HCT116 (cell line): Measurements from ENCODE around the gene RRH. TPM values are rescaled to one million over a fixed set of nuclear protein-coding genes. Genes with fewer than 3 reads are reported as not detected.
"Not testable (repeated sequence)": the region's sequence is repeated elsewhere in the genome, so short reads cannot be mapped to it uniquely, and the experiment has no call there.

Experiments used
- ATAC-seq: fragments of 200-7000 bp; cut with Tn5 transposase; 2 replicates; pipeline ENCODE4 v1.9.1; 2020; ENCODE audit warnings: mild to moderate bottlenecking, moderate library complexity
- BruUV-seq: library from RNA; stranded (reverse); fragments of 400-500 nt; replicated peaks from 2 replicates; lab custom pipeline; 2021; lab: Mats Ljungman, UMichigan
- CTCF ChIA-PET: fragments of 300-600 bp; sonication (Branson Sonifier 250); formaldehyde crosslinking; loops from one replicate; lab custom pipeline; 2021; ENCODE audit warnings: antibody characterized with exemption; lab: Charles Lee
- POLR2A ChIA-PET: fragments of 300-600, 350-600 bp; sonication (Branson Sonifier 250); formaldehyde crosslinking; loops from one replicate; lab custom pipeline; 2021; ENCODE audit warnings: antibody characterized with exemption; lab: Charles Lee
- RAD21 ChIA-PET, 2 experiments: fragments of 300-600 bp; sonication (Branson Sonifier 250); formaldehyde crosslinking; loops; one replicate each; lab custom pipeline; 2023; ENCODE audit warnings: low total read pairs in 2 of 2; ENCODE audit not compliant: uncharacterized antibody in 2 of 2, unreplicated experiment in 2 of 2, low non-redundant PET in 1 of 2; lab: Charles Lee
- DNase-seq: peaks from one replicate; pipeline ENCODE4 v3.0.0-alpha.2; 2010; ENCODE audit warnings: low read depth, low spot score
- H2AFZ ChIP-seq: fragments of 200-600 bp; shearing (Covaris generic), sonication (generic); 2 replicates; pipeline ENCODE4 v1.6.1; 2017; ENCODE audit warnings: low read depth, mixed run types, mixed read lengths, antibody characterized with exemption, low read length; ENCODE audit not compliant: poor library complexity, severe bottlenecking
- H3K27ac ChIP-seq: 2 replicates; pipeline ENCODE4 v1.5.1; 2012; ENCODE audit warnings: low read depth, low read length
- H3K27me3 ChIP-seq: fragments of 200-600 bp; sonication (generic); 2 replicates; pipeline ENCODE4 v1.6.1; 2016; ENCODE audit warnings: mixed run types, low read length, mixed read lengths; ENCODE audit not compliant: insufficient read depth
- H3K36me3 ChIP-seq, 2 experiments: fragments of 200-500 bp in 1 of 2; fragments of 200-600 bp in 1 of 2; sonication (Bioruptor generic) in 1 of 2; sonication (generic) in 1 of 2; 2 replicates each; pipeline versions ENCODE4 v1.5.1 to v1.6.1; 2014 to 2016; ENCODE audit warnings: low read length in 2 of 2, inconsistent platforms in 1 of 2, mixed read lengths in 1 of 2, mixed run types in 1 of 2; ENCODE audit not compliant: insufficient read depth in 2 of 2, control insufficient read depth in 1 of 2
- H3K4me1 ChIP-seq, 2 experiments: fragments of 200-600 bp in 1 of 2; sonication (generic) in 1 of 2; 2 replicates each; pipeline versions ENCODE4 v1.5.1 to v1.6.1; 2012 to 2017; ENCODE audit warnings: low read length in 2 of 2, inconsistent platforms in 1 of 2, mild to moderate bottlenecking in 1 of 2, mixed read lengths in 1 of 2, mixed run types in 1 of 2, moderate library complexity in 1 of 2; ENCODE audit not compliant: insufficient read depth in 2 of 2, control insufficient read depth in 1 of 2
- H3K4me2 ChIP-seq: fragments of 200-600 bp; sonication (generic); 2 replicates; pipeline ENCODE4 v1.6.1; 2017; ENCODE audit warnings: mixed run types, low read length, mixed read lengths
- H3K4me3 ChIP-seq, 2 experiments: fragments of 200-600 bp in 1 of 2; sonication (generic) in 1 of 2; replicated peaks in 1 of 2; 2 replicates each; pipeline ENCODE4 v1.5.1; 2011 to 2016; ENCODE audit warnings: low read length in 2 of 2, control low read depth in 1 of 2, low read depth in 1 of 2, mild to moderate bottlenecking in 1 of 2, mixed read lengths in 1 of 2, mixed run types in 1 of 2
- H3K79me2 ChIP-seq: fragments of 200-600 bp; sonication (generic); 2 replicates; pipeline ENCODE4 v1.6.1; 2017; ENCODE audit warnings: mild to moderate bottlenecking, mixed run types, low read length, moderate library complexity, mixed read lengths; ENCODE audit not compliant: insufficient read depth
- H3K9ac ChIP-seq: fragments of 200-600 bp; sonication (generic); 2 replicates; pipeline ENCODE4 v1.6.1; 2016; ENCODE audit warnings: low read length, mixed read lengths
- H3K9me2 ChIP-seq: fragments of 200-600 bp; sonication (generic), shearing (Covaris generic); 2 replicates; pipeline ENCODE4 v1.6.1; 2017; ENCODE audit warnings: mixed run types, mild to moderate bottlenecking, moderate library complexity; ENCODE audit not compliant: insufficient read depth
- H3K9me3 ChIP-seq, 2 experiments: fragments of 200-500 bp in 1 of 2; fragments of 200-600 bp in 1 of 2; sonication (Bioruptor generic) in 1 of 2; sonication (generic) in 1 of 2; 2 replicates each; pipeline ENCODE4 v1.6.1; 2014 to 2017; ENCODE audit warnings: low read length in 2 of 2, mixed read lengths in 2 of 2, inconsistent platforms in 1 of 2, low read depth in 1 of 2, mild to moderate bottlenecking in 1 of 2, mixed run types in 1 of 2, moderate library complexity in 1 of 2; ENCODE audit not compliant: control insufficient read depth in 1 of 2, insufficient read depth in 1 of 2
- H4K20me1 ChIP-seq: fragments of 200-600 bp; sonication (generic), shearing (Covaris generic); 2 replicates; pipeline ENCODE4 v1.6.1; 2017; ENCODE audit warnings: mixed run types, mild to moderate bottlenecking, moderate library complexity; ENCODE audit not compliant: insufficient read depth
- EZH2 ChIP-seq: fragments of 200-600 bp; sonication (generic); IDR thresholded peaks from 2 replicates; pipeline ENCODE4 v1.6.1; 2017; ENCODE audit warnings: antibody characterized with exemption, mixed run types
- EZH2phosphoT487 ChIP-seq: fragments of 200-600 bp; IDR thresholded peaks from 2 replicates; pipeline ENCODE4 v1.6.1; 2018; ENCODE audit warnings: antibody characterized with exemption, borderline replicate concordance
- FOSL1 ChIP-seq: IDR thresholded peaks from 2 replicates; pipeline ENCODE4 v1.6.1; 2012; ENCODE audit warnings: low read depth
- POLR2AphosphoS5 ChIP-seq: IDR thresholded peaks from 2 replicates; pipeline ENCODE4 v1.6.1; 2011; ENCODE audit warnings: mild to moderate bottlenecking, low read depth, low read length, moderate library complexity
- SIN3A ChIP-seq: IDR thresholded peaks from 2 replicates; pipeline ENCODE4 v1.6.1; 2012; ENCODE audit warnings: low read depth
- TCF7L2 ChIP-seq: IDR thresholded peaks from 2 replicates; pipeline ENCODE4 v1.7.0; 2011; ENCODE audit warnings: borderline replicate concordance, inconsistent platforms; ENCODE audit not compliant: insufficient read depth, insufficient read length; ENCODE audit errors: extremely low read depth
- YY1 ChIP-seq: IDR thresholded peaks from 2 replicates; pipeline ENCODE4 v1.6.1; 2011; ENCODE audit warnings: low read length, low read depth, moderate library complexity, mild to moderate bottlenecking; ENCODE audit not compliant: insufficient replicate concordance; ENCODE audit errors: extremely low read depth
- ZNF274 ChIP-seq: fragments of 200-500 bp; sonication (Bioruptor generic); IDR thresholded peaks from 2 replicates; pipeline ENCODE4 v1.6.1; 2014; ENCODE audit warnings: mild to moderate bottlenecking, low read depth, low read length, inconsistent platforms
- intact Hi-C: fragments of 100-400 bp; cut with micrococcal nuclease; formaldehyde crosslinking; loops from 2 replicates; pipeline ENCODE4 v1.10.0; 2022
- total RNA-seq: library from RNA; stranded (reverse); gene quantifications from one replicate; pipeline ENCODE4 v1.2.1, GENCODE V29; 2021; ENCODE audit not compliant: unreplicated experiment
- TF ChIP-seq, protein P1 (sequence below), 3 experiments: fragments of 200-600 bp in 1 of 3; sonication (generic) in 1 of 3; IDR thresholded peaks in 2 of 3; conservative IDR thresholded peaks in 1 of 3; 2 replicates each; pipeline ENCODE4 v1.5.1; 2012 to 2017; ENCODE audit warnings: low read depth in 2 of 3, low read length in 2 of 3, antibody characterized with exemption in 1 of 3, borderline replicate concordance in 1 of 3, control low read depth in 1 of 3, mild to moderate bottlenecking in 1 of 3, mixed read lengths in 1 of 3, mixed run types in 1 of 3, moderate library complexity in 1 of 3; ENCODE audit not compliant: insufficient read depth in 1 of 3
- TF ChIP-seq, protein P2 (sequence below): IDR thresholded peaks from 2 replicates; pipeline ENCODE4 v1.6.1; 2011; ENCODE audit warnings: mild to moderate bottlenecking, low read length, moderate library complexity; ENCODE audit not compliant: insufficient replicate concordance; ENCODE audit errors: extremely low read depth
- TF ChIP-seq, protein P3 (sequence below): IDR thresholded peaks from 2 replicates; pipeline ENCODE4 v1.6.1; 2012
- TF ChIP-seq, protein P4 (sequence below): IDR thresholded peaks from 2 replicates; pipeline ENCODE4 v1.6.1; 2012

Gene RRH
- total RNA-seq, 1 experiment from 2014 or later = 0.42 TPM

DNA sequence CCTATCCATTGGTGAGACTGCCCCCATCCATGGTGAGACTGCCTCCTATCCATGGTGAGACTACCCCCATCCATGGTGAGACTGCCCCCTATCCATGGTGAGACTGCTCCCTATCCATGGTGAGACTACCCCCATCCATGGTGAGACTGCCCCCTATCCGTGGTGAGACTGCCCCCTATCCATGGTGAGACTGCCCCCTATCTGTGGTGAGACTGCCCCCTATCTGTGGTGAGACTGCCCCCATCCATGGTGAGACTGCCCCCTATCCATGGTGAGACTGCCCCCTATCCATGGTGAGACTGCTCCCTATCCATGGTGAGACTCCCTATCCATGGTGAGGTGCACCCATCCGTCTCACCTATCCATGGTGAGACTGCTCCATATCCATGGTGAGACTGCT is 47.8 kb downstream of the RRH start:
- not testable (repeated sequence) for ATAC-seq

DNA sequence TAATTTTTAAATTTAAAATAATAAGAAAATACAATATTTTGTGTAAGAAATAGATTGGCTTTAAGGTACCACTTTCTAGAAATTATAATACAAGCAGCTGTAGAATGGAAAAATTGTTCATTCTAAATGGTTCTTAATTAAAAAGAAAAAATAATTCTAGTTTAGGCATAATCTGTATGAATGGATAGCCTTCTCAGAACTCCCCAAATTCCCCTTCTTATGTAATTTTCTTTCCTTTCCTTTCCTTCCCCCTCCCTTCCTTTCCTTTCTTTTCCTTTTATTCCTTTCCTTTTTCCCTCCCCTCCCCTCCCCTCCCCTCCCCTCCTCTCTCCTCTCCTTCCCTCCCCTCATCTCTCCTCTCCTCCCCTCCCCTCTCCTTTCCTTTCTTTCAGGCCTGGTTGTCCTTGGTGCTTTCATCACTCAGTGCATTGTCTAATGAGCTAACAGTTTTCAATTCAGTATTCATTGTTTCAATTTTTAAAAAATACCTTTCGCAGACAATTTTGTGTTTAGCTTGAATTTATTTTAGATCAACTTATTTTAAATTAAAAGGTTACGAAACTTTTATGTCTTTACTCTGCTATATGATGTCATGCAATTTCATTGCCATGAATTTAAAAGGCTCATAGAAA is 49.0 kb downstream of the RRH start:
- Histone ChIP-seq H2AFZ (no peak overlapping the region), H3K4me2 (no peak overlapping the region), H4K20me1 (no peaks in the 10 kb centered on the region), H3K27me3 (no peaks in the 10 kb centered on the region), H3K9me2 (no peaks in the 10 kb centered on the region), H3K9ac (no peak overlapping the region), H3K79me2 (no peaks in the 10 kb centered on the region), H3K27ac (no peak overlapping the region), H3K4me3 (no peak overlapping the region), H3K9me3 (no peaks in the 10 kb centered on the region), H3K36me3 (no peaks in the 10 kb centered on the region), H3K4me1 (no peaks in the 10 kb centered on the region)
- ChIA-PET CTCF (no interaction called here), POLR2A (no interaction called here), RAD21 (no interaction called here)
- BruUV-seq = no TSS peak
- no peak for ATAC-seq
- TF ChIP-seq EZH2phosphoT487 (no peak), ZNF274 (no peak), EZH2 (no peak), TCF7L2 (no peak), POLR2AphosphoS5 (no peak), FOSL1 (no peak), SIN3A (no peak), YY1 (no peak)
- TF ChIP-seq, protein P1, sequence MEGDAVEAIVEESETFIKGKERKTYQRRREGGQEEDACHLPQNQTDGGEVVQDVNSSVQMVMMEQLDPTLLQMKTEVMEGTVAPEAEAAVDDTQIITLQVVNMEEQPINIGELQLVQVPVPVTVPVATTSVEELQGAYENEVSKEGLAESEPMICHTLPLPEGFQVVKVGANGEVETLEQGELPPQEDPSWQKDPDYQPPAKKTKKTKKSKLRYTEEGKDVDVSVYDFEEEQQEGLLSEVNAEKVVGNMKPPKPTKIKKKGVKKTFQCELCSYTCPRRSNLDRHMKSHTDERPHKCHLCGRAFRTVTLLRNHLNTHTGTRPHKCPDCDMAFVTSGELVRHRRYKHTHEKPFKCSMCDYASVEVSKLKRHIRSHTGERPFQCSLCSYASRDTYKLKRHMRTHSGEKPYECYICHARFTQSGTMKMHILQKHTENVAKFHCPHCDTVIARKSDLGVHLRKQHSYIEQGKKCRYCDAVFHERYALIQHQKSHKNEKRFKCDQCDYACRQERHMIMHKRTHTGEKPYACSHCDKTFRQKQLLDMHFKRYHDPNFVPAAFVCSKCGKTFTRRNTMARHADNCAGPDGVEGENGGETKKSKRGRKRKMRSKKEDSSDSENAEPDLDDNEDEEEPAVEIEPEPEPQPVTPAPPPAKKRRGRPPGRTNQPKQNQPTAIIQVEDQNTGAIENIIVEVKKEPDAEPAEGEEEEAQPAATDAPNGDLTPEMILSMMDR (IDR thresholded peaks at IDR 0.05 in 2 of 3, conservative IDR thresholded peaks at IDR 0.05 in 1 of 3; ENCODE audit: borderline replicate concordance in 1 of 3, insufficient read depth in 1 of 3, low read depth in 2 of 3, low read length in 2 of 3) = no peak
- TF ChIP-seq, protein P2, sequence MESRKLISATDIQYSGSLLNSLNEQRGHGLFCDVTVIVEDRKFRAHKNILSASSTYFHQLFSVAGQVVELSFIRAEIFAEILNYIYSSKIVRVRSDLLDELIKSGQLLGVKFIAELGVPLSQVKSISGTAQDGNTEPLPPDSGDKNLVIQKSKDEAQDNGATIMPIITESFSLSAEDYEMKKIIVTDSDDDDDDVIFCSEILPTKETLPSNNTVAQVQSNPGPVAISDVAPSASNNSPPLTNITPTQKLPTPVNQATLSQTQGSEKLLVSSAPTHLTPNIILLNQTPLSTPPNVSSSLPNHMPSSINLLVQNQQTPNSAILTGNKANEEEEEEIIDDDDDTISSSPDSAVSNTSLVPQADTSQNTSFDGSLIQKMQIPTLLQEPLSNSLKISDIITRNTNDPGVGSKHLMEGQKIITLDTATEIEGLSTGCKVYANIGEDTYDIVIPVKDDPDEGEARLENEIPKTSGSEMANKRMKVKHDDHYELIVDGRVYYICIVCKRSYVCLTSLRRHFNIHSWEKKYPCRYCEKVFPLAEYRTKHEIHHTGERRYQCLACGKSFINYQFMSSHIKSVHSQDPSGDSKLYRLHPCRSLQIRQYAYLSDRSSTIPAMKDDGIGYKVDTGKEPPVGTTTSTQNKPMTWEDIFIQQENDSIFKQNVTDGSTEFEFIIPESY = no peak
- TF ChIP-seq, protein P3, sequence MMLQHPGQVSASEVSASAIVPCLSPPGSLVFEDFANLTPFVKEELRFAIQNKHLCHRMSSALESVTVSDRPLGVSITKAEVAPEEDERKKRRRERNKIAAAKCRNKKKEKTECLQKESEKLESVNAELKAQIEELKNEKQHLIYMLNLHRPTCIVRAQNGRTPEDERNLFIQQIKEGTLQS = no peak
- TF ChIP-seq, protein P4, sequence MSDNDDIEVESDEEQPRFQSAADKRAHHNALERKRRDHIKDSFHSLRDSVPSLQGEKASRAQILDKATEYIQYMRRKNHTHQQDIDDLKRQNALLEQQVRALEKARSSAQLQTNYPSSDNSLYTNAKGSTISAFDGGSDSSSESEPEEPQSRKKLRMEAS = no peak
- intact Hi-C loops = no loop called here
- no peak for DNase-seq

More for the DNA sequence above, 47.8 kb downstream of the RRH start:
- H3K36me3 ChIP-seq, H3K27me3 ChIP-seq, H3K4me1 ChIP-seq, H3K79me2 ChIP-seq, CTCF ChIA-PET, H3K27ac ChIP-seq, BruUV-seq, H3K4me3 ChIP-seq, H3K9me3 ChIP-seq, H2AFZ ChIP-seq, intact Hi-C loops, H4K20me1 ChIP-seq, POLR2A ChIA-PET, H3K9ac ChIP-seq, DNase-seq, H3K4me2 ChIP-seq, H3K9me2 ChIP-seq, RAD21 ChIA-PET: not testable (repeated sequence)
